Glutamatergic neuron (in vitro differentiated cells): Measurements from ENCODE around the gene FBLN2. TPM values are rescaled to one million over a fixed set of nuclear protein-coding genes. Genes with fewer than 3 reads are reported as not detected.

Experiments
- DNase-seq: peaks from one replicate; pipeline ENCODE4 v3.0.0; 2022
- H3K27ac Mint-ChIP-seq: one replicate; pipeline ENCODE4 v1.8.0; 2020; ENCODE audit warnings: mild to moderate bottlenecking, mixed read lengths, inconsistent platforms; ENCODE audit not compliant: unreplicated experiment
- H3K27me3 Mint-ChIP-seq: one replicate; pipeline ENCODE4 v1.8.0; 2020; ENCODE audit warnings: mild to moderate bottlenecking, moderate library complexity, mixed read lengths, inconsistent platforms; ENCODE audit not compliant: unreplicated experiment
- H3K36me3 Mint-ChIP-seq: one replicate; pipeline ENCODE4 v1.8.0; 2020; ENCODE audit warnings: mild to moderate bottlenecking, mixed read lengths, inconsistent platforms; ENCODE audit not compliant: unreplicated experiment
- H3K4me1 Mint-ChIP-seq: one replicate; pipeline ENCODE4 v1.8.0; 2020; ENCODE audit warnings: mild to moderate bottlenecking, low read depth, mixed read lengths, inconsistent platforms; ENCODE audit not compliant: unreplicated experiment
- H3K4me3 Mint-ChIP-seq: one replicate; pipeline ENCODE4 v1.8.0; 2020; ENCODE audit warnings: mild to moderate bottlenecking, mixed read lengths, inconsistent platforms; ENCODE audit not compliant: unreplicated experiment
- H3K9me3 Mint-ChIP-seq: one replicate; pipeline ENCODE4 v1.8.0; 2020; ENCODE audit warnings: mild to moderate bottlenecking, moderate library complexity, mixed read lengths, inconsistent platforms; ENCODE audit not compliant: unreplicated experiment
- CTCF ChIP-seq: fragments of 200-600 bp; sonication (generic); IDR thresholded peaks from one replicate; pipeline ENCODE4 v1.5.0; 2021; ENCODE audit not compliant: partially characterized antibody, unreplicated experiment
- total RNA-seq: library from RNA; stranded (reverse); fragmentation: NEBNext Ultra II Directional; extraction: Animal tissue kit (Norgen Biotek cat#: 25700); gene quantifications from one replicate; pipeline ENCODE4 v1.2.1, GENCODE V29; 2021; ENCODE audit not compliant: unreplicated experiment

FBLN2 gene
- total RNA-seq, 1 donor from 2014 or later, result 2.1 TPM

GRCh38 chr3:13683288-13683687 lies 134.4 kb downstream of the FBLN2 start:
- H3K4me3 Mint-ChIP-seq, result no peak overlapping the region
- TF ChIP-seq CTCF, result no peak
- H3K4me1 Mint-ChIP-seq, result no peaks in the 10 kb centered on the region
- H3K27ac Mint-ChIP-seq, result no peak overlapping the region
- H3K9me3 Mint-ChIP-seq, result peaks cover 7% of the 10 kb centered on the region
- no peak for DNase-seq
- peaks cover 9% of the 10 kb centered on the region for H3K27me3 Mint-ChIP-seq
- no peaks in the 10 kb centered on the region for H3K36me3 Mint-ChIP-seq

GRCh38 chr3:13683772-13684171 lies 134.8 kb downstream of the FBLN2 start:
- Mint-ChIP-seq H3K27me3 (peaks cover 9% of the 10 kb centered on the region), H3K36me3 (no peaks in the 10 kb centered on the region), H3K9me3 (peaks cover 7% of the 10 kb centered on the region), H3K27ac (no peak overlapping the region), H3K4me1 (no peaks in the 10 kb centered on the region), H3K4me3 (no peak overlapping the region)
- DNase-seq, result no peak
- no peak for TF ChIP-seq CTCF

GRCh38 chr3:13684350-13684749 lies 135.4 kb downstream of the FBLN2 start:
- no peak overlapping the region for H3K27ac Mint-ChIP-seq
- H3K36me3 Mint-ChIP-seq, result no peaks in the 10 kb centered on the region
- DNase-seq, result no peak

GRCh38 chr3:13684854-13685253 lies 135.9 kb downstream of the FBLN2 start:
- Mint-ChIP-seq H3K36me3 (no peaks in the 10 kb centered on the region), H3K4me3 (no peak overlapping the region), H3K27me3 (peaks cover 12% of the 10 kb centered on the region), H3K9me3 (peaks cover 7% of the 10 kb centered on the region), H3K4me1 (no peaks in the 10 kb centered on the region), H3K27ac (no peak overlapping the region)
- no peak for DNase-seq
- no peak for TF ChIP-seq CTCF

More at GRCh38 chr3:13684350-13684749, 135.4 kb downstream of the FBLN2 start:
- no peak overlapping the region for H3K4me3 Mint-ChIP-seq
- H3K4me1 Mint-ChIP-seq, result no peaks in the 10 kb centered on the region
- TF ChIP-seq CTCF, result no peak
- peaks cover 7% of the 10 kb centered on the region for H3K9me3 Mint-ChIP-seq
- H3K27me3 Mint-ChIP-seq, result peaks cover 10% of the 10 kb centered on the region

- Mint-ChIP-seq H3K27ac (no peak overlapping the region), H3K4me1 (no peaks in the 10 kb centered on the region), H3K36me3 (no peaks in the 10 kb centered on the region), H3K27me3 (peaks cover 9% of the 10 kb centered on the region), H3K4me3 (no peak overlapping the region), H3K9me3 (peaks cover 7% of the 10 kb centered on the region)
- no peak for DNase-seq
- TF ChIP-seq CTCF, result no peak
These were observed 136.8 kb downstream of the FBLN2 start for GRCh38 chr3:13685721-13686120.
